Measurements from ENCODE around the gene SUB1.
A peak's percentile ranks its signal among the peaks of the same experiment; 100 is the strongest.
"Not testable (repeated sequence)": the region's sequence is repeated elsewhere in the genome, so short reads cannot be mapped to it uniquely, and the experiment has no call there.

Gene SUB1

GRCh38 chr5:32585446-32586275, at the start of gene SUB1:
TSS of gene SUB1 (plus strand) at chr5:32585557. CDS start at chr5:32588513, 2,956 bp downstream.
- peak; percentile 77 for DNase-seq (ENCODE audit: low read depth)

- no peak for DNase-seq (ENCODE audit: low read depth)
Observed at GRCh38 chr5:32536246-32536645, 49.1 kb upstream of the SUB1 start.

GRCh38 chr5:32537437-32538029, 47.8 kb upstream of the SUB1 start:
- DNase-seq (ENCODE audit: low read depth): not testable (repeated sequence)

GRCh38 chr5:32538031-32538547, 47.3 kb upstream of the SUB1 start:
- DNase-seq (ENCODE audit: low read depth): no peak

GRCh38 chr5:32539981-32540845, 45.1 kb upstream of the SUB1 start:
- no peak for DNase-seq (ENCODE audit: low read depth)

DNA sequence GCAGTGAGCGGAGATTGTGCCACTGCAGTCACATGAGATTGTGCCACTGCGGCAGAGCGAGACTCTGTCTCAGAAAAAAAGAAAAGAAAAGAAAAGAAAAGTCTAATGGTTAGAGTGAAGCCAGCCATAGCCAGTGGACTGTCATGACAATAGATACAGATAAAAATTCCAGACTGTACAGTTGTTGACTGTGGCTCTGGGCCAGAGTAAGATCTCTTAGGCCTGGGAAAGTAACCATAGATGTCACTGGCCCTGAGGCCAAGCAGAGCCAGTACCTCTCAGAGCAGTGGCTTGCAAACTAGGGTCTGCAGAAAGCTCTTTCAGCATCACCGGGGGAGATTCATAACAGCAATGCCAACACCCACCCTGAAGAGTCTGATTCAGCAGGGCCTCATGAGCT, 44.1 kb upstream of the SUB1 start:
- DNase-seq (ENCODE audit: low read depth): no peak

DNA sequence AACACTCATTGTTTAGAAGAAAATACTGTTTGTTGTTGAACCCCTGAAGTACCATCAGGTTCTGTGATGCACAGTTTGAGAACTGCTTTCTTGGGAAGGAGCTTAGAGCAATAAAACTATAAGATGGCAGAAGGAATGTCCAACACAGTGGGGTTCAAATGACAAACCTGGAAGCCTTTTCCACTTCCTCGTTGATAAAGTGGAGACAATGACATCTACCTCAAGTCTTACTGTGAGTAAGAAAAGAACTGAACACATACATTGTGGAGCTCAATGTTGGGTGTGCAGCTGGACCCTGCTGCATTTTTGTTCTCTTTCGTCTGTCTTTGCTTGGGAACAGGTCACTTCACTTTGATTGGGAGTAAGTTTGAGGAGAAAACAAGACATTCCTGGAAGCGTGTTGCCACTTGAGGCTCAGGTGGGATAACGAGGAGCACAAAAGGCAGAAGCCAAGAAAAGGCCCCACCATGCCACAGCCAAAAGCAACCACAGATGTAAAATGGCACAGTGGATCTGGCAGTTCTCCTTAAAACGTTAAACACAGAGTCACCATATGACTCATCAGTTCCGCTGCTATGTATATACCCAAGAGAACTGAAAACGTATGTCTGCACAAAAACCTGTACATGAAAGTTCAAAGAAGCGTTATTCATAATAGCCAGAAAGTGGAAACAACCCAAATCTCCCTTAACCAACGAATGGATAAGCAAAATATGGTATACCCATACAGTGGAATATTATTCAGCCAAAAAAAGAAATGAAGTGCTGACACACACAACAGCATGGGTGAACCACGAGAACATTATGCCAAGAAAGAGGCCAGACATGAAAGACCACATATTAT, 42.9 kb upstream of the SUB1 start:
- DNase-seq (ENCODE audit: low read depth): no peak

DNA sequence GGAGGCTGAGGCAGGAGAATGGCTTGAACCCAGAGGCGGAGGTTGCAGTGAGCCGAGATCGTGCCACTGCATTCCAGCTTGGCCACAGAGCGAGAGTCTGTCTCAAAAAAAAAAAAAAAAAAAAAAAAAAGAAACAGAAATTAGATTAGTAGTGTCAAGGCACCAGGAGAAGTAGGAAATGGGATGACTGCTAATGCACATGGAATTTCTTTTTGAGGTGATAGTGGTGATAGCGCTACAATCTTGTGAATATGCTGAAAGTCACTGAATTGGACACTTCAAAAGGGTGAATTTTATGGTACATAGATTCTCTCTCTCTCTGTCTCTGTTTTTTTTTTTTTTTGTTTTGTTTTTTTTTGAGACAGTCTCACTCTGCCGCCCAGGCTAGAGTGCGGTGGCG, 42.1 kb upstream of the SUB1 start:
- no peak for DNase-seq (ENCODE audit: low read depth)

GRCh38 chr5:32545102-32545800, 40.1 kb upstream of the SUB1 start:
- no peak for DNase-seq (ENCODE audit: low read depth)

DNA sequence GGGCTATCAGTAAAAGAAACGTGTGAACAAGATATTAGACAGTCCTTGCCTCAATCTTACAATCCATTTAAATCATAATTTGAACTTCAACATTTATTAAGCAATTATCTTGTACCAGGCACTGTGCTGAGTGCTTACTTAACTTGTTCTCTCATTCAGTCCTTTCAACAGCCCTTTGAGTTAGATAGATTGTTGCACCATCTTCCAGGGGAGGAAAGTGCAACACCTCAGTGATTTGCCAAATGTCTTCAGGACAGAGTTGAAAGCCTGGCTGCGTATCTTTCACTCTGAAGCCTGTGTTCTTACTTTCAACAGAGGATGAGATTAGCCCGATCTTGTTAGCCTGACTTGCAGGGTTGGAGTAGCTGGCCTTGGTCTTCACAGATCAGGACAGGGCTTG, 34.2 kb upstream of the SUB1 start:
- no peak for DNase-seq (ENCODE audit: low read depth)

- DNase-seq (ENCODE audit: low read depth): no peak
Observed at GRCh38 chr5:32551865-32552264, 33.5 kb upstream of the SUB1 start.

DNA sequence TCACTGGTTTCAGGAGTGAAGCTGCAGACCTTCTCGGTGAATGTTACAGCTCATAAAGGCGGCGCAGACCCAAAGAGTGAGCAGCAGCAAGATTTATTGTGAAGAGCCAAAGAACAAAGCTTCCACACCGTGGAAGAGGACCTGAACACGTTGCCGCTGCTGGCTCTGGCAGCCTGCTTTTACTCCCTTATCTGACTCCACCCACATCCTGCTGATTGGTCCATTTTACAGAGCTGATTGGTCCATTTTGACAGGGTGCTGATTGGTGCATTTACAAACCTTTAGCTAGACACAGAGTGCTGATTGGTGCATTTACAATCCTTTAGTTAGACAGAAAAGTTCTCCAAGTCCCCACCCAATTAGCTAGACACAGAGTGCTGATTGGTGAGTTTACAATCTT, 32.9 kb upstream of the SUB1 start:
- not testable (repeated sequence) for DNase-seq (ENCODE audit: low read depth)

- DNase-seq (ENCODE audit: low read depth): no peak
Observed at GRCh38 chr5:32552936-32553335, 32.4 kb upstream of the SUB1 start.

DNA sequence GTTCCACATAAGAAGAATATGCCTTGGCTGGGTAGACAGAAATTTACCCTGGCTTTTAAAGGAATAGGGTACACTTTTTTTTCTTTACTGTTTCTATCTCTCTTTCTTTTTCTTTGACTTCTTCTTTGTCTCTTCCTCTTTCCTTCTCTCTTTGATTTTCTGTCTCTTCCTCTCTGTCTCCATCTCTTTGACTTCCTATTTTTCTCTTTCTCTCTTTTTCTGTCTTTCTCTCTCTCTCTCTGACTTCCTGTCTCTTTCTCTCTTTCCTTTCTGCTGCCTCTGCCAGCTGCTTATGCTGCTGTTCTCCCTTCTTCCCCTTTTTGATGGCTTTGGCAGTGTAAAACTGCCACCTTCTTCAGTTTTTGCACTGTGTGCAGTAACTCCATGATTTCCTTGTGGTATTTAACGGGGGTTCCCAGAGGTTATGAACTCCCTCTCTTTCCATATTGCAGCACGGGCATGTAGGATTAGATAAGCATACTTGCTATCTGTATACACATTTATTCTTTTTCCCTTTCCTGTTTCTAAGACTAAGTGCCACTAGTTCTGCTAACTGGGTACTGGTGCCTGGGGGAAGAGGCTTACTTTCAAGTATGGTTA, 31.1 kb upstream of the SUB1 start:
- not testable (repeated sequence) for DNase-seq (ENCODE audit: low read depth)

DNA sequence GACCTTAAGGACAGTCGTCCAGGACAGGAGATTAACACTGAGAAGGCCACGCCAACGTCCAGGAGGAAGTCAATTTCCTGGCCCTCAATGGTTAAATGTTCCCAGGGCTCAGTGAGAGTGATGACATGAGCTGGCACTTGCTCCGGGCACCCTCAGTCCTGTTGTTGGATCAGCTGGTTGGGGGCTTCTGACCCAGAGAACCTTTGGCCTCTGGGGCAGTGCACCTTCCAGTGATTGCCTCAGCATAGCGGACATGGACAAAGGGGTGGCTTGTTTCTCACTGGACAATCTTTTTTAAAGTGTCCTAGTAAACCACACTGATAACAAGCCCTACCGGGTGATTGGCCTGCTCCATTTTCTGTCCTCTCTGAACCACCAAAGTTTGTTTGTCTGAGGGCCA, 28.8 kb upstream of the SUB1 start:
- not testable (repeated sequence) for DNase-seq (ENCODE audit: low read depth)

DNA sequence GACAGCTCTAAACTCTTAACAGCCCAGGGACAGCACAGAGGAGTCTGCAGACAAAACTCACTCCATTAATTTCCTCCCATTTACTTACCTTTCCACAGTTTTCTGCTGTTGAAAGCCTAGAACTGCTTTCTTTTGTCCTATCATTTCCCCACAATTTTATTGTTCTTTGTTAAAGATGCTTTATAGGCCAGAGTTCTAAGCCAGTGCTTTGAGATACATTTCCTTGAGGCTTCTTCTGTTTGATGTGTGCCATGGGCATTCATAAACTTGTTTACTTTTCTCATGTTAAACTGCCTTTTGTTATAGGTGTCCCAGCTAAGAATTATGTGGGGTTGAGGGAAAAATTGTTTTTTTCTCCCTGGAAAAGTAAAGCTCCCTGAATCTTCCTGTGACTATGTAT, 25.9 kb upstream of the SUB1 start:
- no peak for DNase-seq (ENCODE audit: low read depth)

DNA sequence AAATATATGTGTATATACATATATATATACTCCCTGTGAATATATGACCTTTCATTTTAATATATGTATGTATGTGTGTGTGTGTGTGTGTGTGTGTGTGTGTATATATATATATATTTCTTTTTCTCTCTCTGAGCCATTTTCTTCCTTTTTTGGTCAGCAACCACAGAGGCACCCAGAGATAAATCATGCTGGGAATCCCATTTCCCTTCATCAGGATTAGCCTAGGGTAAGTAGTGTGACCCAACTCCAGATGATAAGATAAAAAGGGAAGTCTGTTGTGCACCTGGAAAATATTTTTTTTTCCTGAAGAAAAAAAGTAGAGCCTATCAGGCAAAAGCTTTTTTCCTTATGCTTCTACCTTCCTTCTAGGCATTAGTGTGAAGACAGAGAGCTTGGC, 25.4 kb upstream of the SUB1 start:
- DNase-seq (ENCODE audit: low read depth): no peak

- no peak for DNase-seq (ENCODE audit: low read depth)
Observed at GRCh38 chr5:32562056-32562455, 23.3 kb upstream of the SUB1 start.

- no peak for DNase-seq (ENCODE audit: low read depth)
Observed at GRCh38 chr5:32562843-32563242, 22.5 kb upstream of the SUB1 start.

GRCh38 chr5:32563614-32564013, 21.7 kb upstream of the SUB1 start:
- no peak for DNase-seq (ENCODE audit: low read depth)

DNA sequence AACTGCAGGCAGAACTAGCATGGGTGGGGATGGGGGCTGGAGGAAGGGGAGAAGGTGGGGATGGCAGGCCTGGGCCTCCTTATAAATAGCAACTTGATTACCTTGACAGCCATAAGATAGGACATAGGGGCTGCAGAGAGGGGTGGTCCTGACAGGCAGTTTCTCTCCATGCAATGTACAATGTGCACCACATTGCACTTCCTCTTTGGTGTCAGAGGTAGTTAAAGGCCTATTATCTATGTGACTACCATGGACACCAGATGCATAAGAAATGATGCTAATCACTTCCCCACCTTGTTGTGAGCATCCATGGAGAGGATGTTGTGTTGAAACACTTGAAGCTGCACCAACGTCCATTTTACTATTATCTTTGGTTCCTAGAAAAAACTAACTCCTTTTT, 20.2 kb upstream of the SUB1 start:
- no peak for DNase-seq (ENCODE audit: low read depth)
